HG03442 (cell line): ENCODE results near the gene DNAH2.

Source experiments
- ATAC-seq: cut with Tn5 transposase; IDR thresholded peaks from one replicate; pipeline ENCODE4 v1.9.1; 2021; ENCODE audit warnings: mild to moderate bottlenecking, moderate library complexity; ENCODE audit not compliant: unreplicated experiment

Gene DNAH2

GRCh38 chr17:7818026-7818425, 100.5 kb downstream of the DNAH2 start:
- ATAC-seq = no peak

- ATAC-seq = no peak
These were observed 101.5 kb downstream of the DNAH2 start for GRCh38 chr17:7818746-7819645.

- ATAC-seq = no peak
These were observed 102.7 kb downstream of the DNAH2 start for GRCh38 chr17:7820231-7820630.

GRCh38 chr17:7822126-7822525, 104.6 kb downstream of the DNAH2 start:
- no peak for ATAC-seq

GRCh38 chr17:7823581-7824001, 106.0 kb downstream of the DNAH2 start:
- ATAC-seq = no peak

- no peak for ATAC-seq
These were observed 106.7 kb downstream of the DNAH2 start for GRCh38 chr17:7824021-7824924.

- no peak for ATAC-seq
These were observed 107.9 kb downstream of the DNAH2 start for GRCh38 chr17:7825206-7825990.

GRCh38 chr17:7830616-7831015, 113.1 kb downstream of the DNAH2 start:
- no peak for ATAC-seq

- no peak for ATAC-seq
These were observed 113.7 kb downstream of the DNAH2 start for GRCh38 chr17:7831233-7831632.

- no peak for ATAC-seq
These were observed 114.9 kb downstream of the DNAH2 start for GRCh38 chr17:7832431-7832830.

GRCh38 chr17:7833011-7833794, 115.7 kb downstream of the DNAH2 start:
- ATAC-seq = no peak

GRCh38 chr17:7833795-7834541, 116.4 kb downstream of the DNAH2 start, which contains the start of gene KDM6B:
Gene KDM6B, plus strand, starts transcription at chr17:7834217. Its CDS starts 11,338 bp downstream, at chr17:7845555.
- ATAC-seq = peak; percentile 52

- no peak for ATAC-seq
These were observed 117.0 kb downstream of the DNAH2 start for GRCh38 chr17:7834542-7834956.

GRCh38 chr17:7834957-7835813, 117.6 kb downstream of the DNAH2 start:
- peak; percentile 43 for ATAC-seq

- no peak for ATAC-seq
These were observed 118.5 kb downstream of the DNAH2 start for GRCh38 chr17:7835814-7836595.

GRCh38 chr17:7836596-7837407, 119.3 kb downstream of the DNAH2 start:
- no peak for ATAC-seq
